ENCODE data around the gene PCBP1. TPM values are rescaled to one million over a fixed set of nuclear protein-coding genes. Genes with fewer than 3 reads are reported as not detected.
A peak's percentile ranks its signal among the peaks of the same experiment; 100 is the strongest.

The PCBP1 gene
- total RNA-seq, 1 donor from 2014 or later, result 308 TPM

- Histone ChIP-seq H3K4me3 (no peak overlapping the region), H3K27me3 (ENCODE audit: low read depth) (no peaks in the 10 kb centered on the region), H3K4me1 (peaks cover 21% of the 10 kb centered on the region), H3K36me3 (no peaks in the 10 kb centered on the region), H3K9me3 (no peaks in the 10 kb centered on the region), H3K27ac (peak overlapping the region; percentile 54)
- DNase-seq, result no peak
- intact Hi-C loops (cut with DNase I), result no loop called here
- no peak for TF ChIP-seq CTCF (IDR thresholded peaks at IDR 0.05)
- peak; percentile 23 to 27 for ATAC-seq
These were observed 28.6 kb downstream of the PCBP1 start for GRCh38 chr2:70115646-70116442.

- TF ChIP-seq CTCF (IDR thresholded peaks at IDR 0.05), result no peak
- H3K36me3 ChIP-seq, result no peaks in the 10 kb centered on the region
- no peaks in the 10 kb centered on the region for H3K27me3 ChIP-seq (ENCODE audit: low read depth)
- DNase-seq (no peak), ATAC-seq (no peak)
- intact Hi-C loops (cut with DNase I), result no loop called here
- peaks cover 19% of the 10 kb centered on the region for H3K4me1 ChIP-seq
- H3K4me3 ChIP-seq, result no peak overlapping the region
- H3K27ac ChIP-seq, result no peak overlapping the region
- H3K9me3 ChIP-seq, result no peaks in the 10 kb centered on the region
These were observed 29.8 kb downstream of the PCBP1 start for GRCh38 chr2:70116936-70117552.

- intact Hi-C loops (cut with DNase I), result no loop called here
- DNase-seq, result no peak
- Histone ChIP-seq H3K4me3 (no peak overlapping the region), H3K9me3 (no peaks in the 10 kb centered on the region), H3K4me1 (peaks cover 29% of the 10 kb centered on the region), H3K36me3 (no peaks in the 10 kb centered on the region), H3K27ac (peak overlapping the region; percentile 9), H3K27me3 (ENCODE audit: low read depth) (no peaks in the 10 kb centered on the region)
- no peak for TF ChIP-seq CTCF (IDR thresholded peaks at IDR 0.05)
- ATAC-seq, result no peak
These were observed 31.6 kb downstream of the PCBP1 start for GRCh38 chr2:70118798-70119454.

GRCh38 chr2:70121627-70122372 is 34.5 kb downstream of the PCBP1 start:
- H3K4me1 ChIP-seq, result peaks cover 40% of the 10 kb centered on the region
- TF ChIP-seq CTCF (IDR thresholded peaks at IDR 0.05), result no peak
- no peak overlapping the region for H3K4me3 ChIP-seq
- intact Hi-C loops (cut with DNase I), result no loop called here
- no peaks in the 10 kb centered on the region for H3K27me3 ChIP-seq (ENCODE audit: low read depth)
- H3K9me3 ChIP-seq, result no peaks in the 10 kb centered on the region
- no peaks in the 10 kb centered on the region for H3K36me3 ChIP-seq
- no peak for DNase-seq
- peak overlapping the region; percentile 59 for H3K27ac ChIP-seq
- ATAC-seq, result no peak

- H3K9me3 ChIP-seq, result no peaks in the 10 kb centered on the region
- no peaks in the 10 kb centered on the region for H3K27me3 ChIP-seq (ENCODE audit: low read depth)
- no peak overlapping the region for H3K4me3 ChIP-seq
- H3K4me1 ChIP-seq, result peaks cover 46% of the 10 kb centered on the region
- no peak for TF ChIP-seq CTCF (IDR thresholded peaks at IDR 0.05)
- no peak overlapping the region for H3K27ac ChIP-seq
- ATAC-seq (no peak), DNase-seq (no peak)
- intact Hi-C loops (cut with DNase I), result no loop called here
- no peaks in the 10 kb centered on the region for H3K36me3 ChIP-seq
These were observed 35.2 kb downstream of the PCBP1 start for GRCh38 chr2:70122470-70122869.
